ENCODE measurements around the gene ZC3H18.

GRCh38 chr16:88616320-88616719 lies 46.1 kb downstream of the ZC3H18 start:
- TF ChIP-seq MAX (CRISPR knock-in tag; IDR thresholded peaks at IDR 0.05) (no peak), CTCF (IDR thresholded peaks at IDR 0.05) (no peak), SMAD3 (CRISPR knock-in tag; IDR thresholded peaks at IDR 0.05; ENCODE audit: borderline replicate concordance) (no peak), FOXJ3 (CRISPR knock-in tag; IDR thresholded peaks at IDR 0.05; ENCODE audit: borderline replicate concordance) (no peak), ETV6 (CRISPR knock-in tag; IDR thresholded peaks at IDR 0.05) (no peak), E2F4 (CRISPR knock-in tag; IDR thresholded peaks at IDR 0.05; ENCODE audit: borderline replicate concordance, low read depth) (no peak), STAT6 (CRISPR knock-in tag; conservative IDR thresholded peaks at IDR 0.05; ENCODE audit: low read depth) (no peak), SP1 (CRISPR knock-in tag; conservative IDR thresholded peaks at IDR 0.05) (no peak)

Measured in WTC11 (cell line).